Liver (tissue), 3 donors: Measurements from ENCODE around the gene SRRM2.

ENCODE experiments used
- CTCF ChIP-seq: fragments of 150-350 bp; IDR thresholded peaks from 2 replicates; pipeline ENCODE4 v1.5.1; 2017; ENCODE audit warnings: improper control_type of control experiment, low read depth, low read length; ENCODE audit not compliant: missing input control
- EGR1 ChIP-seq, 2 donors: IDR thresholded peaks; 2 replicates each; pipeline ENCODE4 v1.6.1; 2016 to 2018; ENCODE audit warnings: antibody characterized with exemption in 2 of 2, low read depth in 2 of 2
- JUND ChIP-seq, 2 donors: IDR thresholded peaks; 2 replicates each; pipeline ENCODE4 v1.6.1; 2016; ENCODE audit warnings: antibody characterized with exemption in 2 of 2
- REST ChIP-seq: IDR thresholded peaks from 2 replicates; pipeline ENCODE4 v1.6.1; 2016; ENCODE audit warnings: antibody characterized with exemption, mild to moderate bottlenecking
- SP1 ChIP-seq: IDR thresholded peaks from 2 replicates; pipeline ENCODE4 v1.6.1; 2018; ENCODE audit warnings: antibody characterized with exemption, mild to moderate bottlenecking
- YY1 ChIP-seq: IDR thresholded peaks from 2 replicates; pipeline ENCODE4 v1.6.1; 2016; ENCODE audit warnings: antibody characterized with exemption, mild to moderate bottlenecking
- donor health status: healthy.
- donor health status: healthy.

DNA sequence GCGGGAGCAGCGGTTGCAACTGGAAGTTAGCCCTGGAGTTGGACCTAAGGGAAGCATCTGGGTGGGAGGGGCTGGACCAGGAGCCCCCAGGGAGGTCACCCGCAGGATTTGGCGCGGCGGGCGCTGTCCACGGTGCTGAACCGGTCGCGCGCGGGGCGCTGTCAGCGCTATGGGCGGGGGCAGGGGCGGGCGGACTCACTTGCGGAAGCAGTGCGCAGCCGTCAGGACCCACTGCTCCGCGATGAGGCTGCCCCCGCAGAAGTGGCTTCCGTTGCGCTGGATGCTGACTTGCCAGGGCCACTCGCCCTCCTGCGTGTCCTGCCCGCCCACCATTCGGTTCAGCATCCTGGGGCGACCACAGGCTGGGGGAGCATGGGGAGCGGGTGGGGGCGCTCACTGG, 36.9 kb upstream of the SRRM2 start:
- TF ChIP-seq JUND (IDR thresholded peaks at IDR 0.05) = no peak
- no peak for TF ChIP-seq YY1
- TF ChIP-seq SP1 = no peak
- no peak for TF ChIP-seq CTCF
- TF ChIP-seq REST = peak; percentile 99
- TF ChIP-seq EGR1 (IDR thresholded peaks at IDR 0.05; ENCODE audit: low read depth in 2 of 2) = no peak
